Natural killer cell treated with Interleukin-12 subunit alpha and Interleukin-12 subunit beta and Interleukin-15 and Interleukin-18, amount 100 ng/mL, for 72 hours (primary cell): ENCODE measurements around the gene SMU1. TPM values are rescaled to one million over a fixed set of nuclear protein-coding genes. Genes with fewer than 3 reads are reported as not detected.
A peak's percentile ranks its signal among the peaks of the same experiment; 100 is the strongest.
"Not testable (repeated sequence)": the region's sequence is repeated elsewhere in the genome, so short reads cannot be mapped to it uniquely, and the experiment has no call there.

Experiments
- ATAC-seq, 2 donors: fragments of 150-1000 bp; cut with Tn5 transposase in 1 of 2; sonication (Bioruptor Pico), chemical (Tn5 transposase) in 1 of 2; 2 replicates each; pipeline ENCODE4 v1.10.0; 2021
- DNase-seq: peaks from one replicate; pipeline ENCODE4 v3.0.0; 2022; ENCODE audit warnings: low spot score
- H3K27ac Mint-ChIP-seq, 2 donors: 1 replicate in 1 of 2; 2 replicates in 1 of 2; pipeline ENCODE4 v1.8.0; 2022; ENCODE audit warnings: mixed read lengths in 2 of 2, mild to moderate bottlenecking in 1 of 2, moderate library complexity in 1 of 2
- H3K27me3 Mint-ChIP-seq, 2 donors: 1 replicate in 1 of 2; 2 replicates in 1 of 2; pipeline ENCODE4 v1.8.0; 2022; ENCODE audit warnings: mixed read lengths in 2 of 2
- H3K36me3 Mint-ChIP-seq: one replicate; pipeline ENCODE4 v1.8.0; 2022; ENCODE audit warnings: mixed read lengths
- H3K4me1 Mint-ChIP-seq, 2 donors: 1 replicate in 1 of 2; 2 replicates in 1 of 2; pipeline ENCODE4 v1.8.0; 2022; ENCODE audit warnings: low read depth in 2 of 2, mixed read lengths in 2 of 2, mild to moderate bottlenecking in 1 of 2
- H3K4me3 Mint-ChIP-seq: one replicate; pipeline ENCODE4 v1.8.0; 2022; ENCODE audit warnings: mixed read lengths
- H3K9me3 Mint-ChIP-seq: 2 replicates; pipeline ENCODE4 v1.8.0; 2022; ENCODE audit warnings: mixed read lengths
- total RNA-seq, 2 donors: library from RNA; stranded (reverse); gene quantifications; one replicate each; pipeline ENCODE4 v1.2.3, GENCODE V29; 2022

Gene SMU1
- total RNA-seq, 2 donors from 2014 or later: 22.5 to 22.7 TPM

DNA sequence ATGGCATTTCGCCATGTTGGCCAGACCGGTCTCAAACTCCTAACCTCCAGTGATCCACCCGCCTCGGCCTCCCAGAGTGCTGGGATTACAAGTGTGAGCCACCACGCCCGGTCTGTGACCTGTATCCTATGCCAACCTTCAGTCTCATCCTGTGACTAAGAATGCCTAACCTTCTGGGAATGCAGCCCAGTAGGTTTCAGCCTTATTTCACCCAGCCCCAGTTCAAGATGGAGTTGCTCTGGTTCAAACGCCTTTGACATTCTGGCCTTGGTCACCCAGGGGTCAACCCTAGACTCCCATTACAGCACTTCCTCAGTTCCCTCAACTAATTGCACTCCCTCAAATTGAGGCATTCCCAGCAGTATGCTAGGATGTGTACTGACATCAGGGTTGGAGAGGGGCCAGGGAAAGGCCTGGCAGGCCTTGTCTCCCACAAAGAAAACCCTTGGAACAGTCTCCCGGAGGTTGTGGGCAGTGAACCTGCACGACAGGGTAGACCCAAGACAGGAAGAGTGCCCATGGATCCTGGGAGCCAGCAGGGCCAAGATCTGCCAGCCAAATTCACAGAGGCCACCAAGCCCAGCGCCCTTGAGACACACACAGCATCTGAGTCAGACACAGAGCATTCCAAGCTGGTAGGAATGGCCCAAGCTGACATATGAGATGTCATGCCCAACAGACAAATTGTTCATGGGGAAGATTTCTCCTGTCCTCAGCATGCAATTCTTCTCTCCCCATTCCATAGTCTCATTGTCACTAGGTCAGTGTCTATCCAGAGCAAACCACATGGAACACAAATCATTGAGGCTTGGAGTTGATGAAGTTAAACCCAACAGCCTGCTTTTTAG, 24.9 kb upstream of the SMU1 start:
- Mint-ChIP-seq H3K27ac (no peak overlapping the region), H3K4me3 (no peak overlapping the region), H3K36me3 (no peaks in the 10 kb centered on the region), H3K9me3 (no peaks in the 10 kb centered on the region), H3K27me3 (no peaks in the 10 kb centered on the region), H3K4me1 (peaks cover 0 to 11% of the 10 kb centered on the region in 2 donors)
- ATAC-seq (no peak), DNase-seq (no peak)

DNA sequence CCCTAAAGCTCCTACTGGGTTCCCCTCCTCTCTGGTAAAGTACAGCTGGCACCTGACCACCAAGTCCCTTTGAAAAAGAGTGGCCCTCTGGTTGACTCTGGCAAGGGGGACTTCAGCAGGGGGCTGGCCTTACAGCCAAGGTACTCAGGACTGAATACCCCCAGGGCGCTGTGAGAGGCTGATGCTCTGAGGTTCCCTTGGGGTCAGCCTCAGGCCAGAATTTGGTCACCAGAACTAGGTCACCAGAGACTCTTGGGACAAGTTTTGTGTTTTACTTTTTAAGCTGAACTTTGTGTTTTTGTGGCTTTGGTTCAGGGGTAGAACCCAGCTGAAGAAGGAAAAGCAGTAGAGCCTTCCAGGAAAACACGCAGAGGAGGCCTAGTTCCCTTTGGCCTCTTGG, 23.3 kb upstream of the SMU1 start:
- Mint-ChIP-seq H3K4me3 (no peak overlapping the region), H3K27ac (no peak overlapping the region), H3K4me1 (peaks cover 0 to 6% of the 10 kb centered on the region in 2 donors), H3K36me3 (no peaks in the 10 kb centered on the region), H3K9me3 (no peaks in the 10 kb centered on the region), H3K27me3 (no peaks in the 10 kb centered on the region)
- DNase-seq: no peak
- ATAC-seq: no peak

DNA sequence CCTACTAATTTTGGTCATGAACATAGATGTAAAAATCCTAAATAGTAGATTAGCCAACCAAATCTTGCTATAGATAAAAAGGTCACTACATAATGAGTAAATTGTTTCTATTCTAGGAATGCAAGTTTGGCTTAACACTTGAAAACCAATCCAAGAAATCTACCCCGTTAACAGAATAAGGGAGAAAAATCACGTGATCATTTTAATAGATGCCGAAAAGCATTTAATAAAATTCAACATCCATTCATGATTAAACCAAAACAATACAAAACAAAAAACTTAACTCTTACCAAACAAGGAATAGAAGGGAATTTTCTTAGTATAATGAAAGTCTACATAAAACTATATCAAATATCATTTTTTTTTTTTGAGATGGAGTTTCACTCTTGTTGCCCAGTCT, 20.7 kb upstream of the SMU1 start:
- H3K9me3 Mint-ChIP-seq: no peaks in the 10 kb centered on the region
- H3K27ac Mint-ChIP-seq: no peak overlapping the region
- H3K36me3 Mint-ChIP-seq: no peaks in the 10 kb centered on the region
- H3K27me3 Mint-ChIP-seq: no peaks in the 10 kb centered on the region
- ATAC-seq: no peak
- H3K4me3 Mint-ChIP-seq: no peak overlapping the region
- DNase-seq: no peak
- H3K4me1 Mint-ChIP-seq: peaks cover 9 to 11% of the 10 kb centered on the region in 2 donors

DNA sequence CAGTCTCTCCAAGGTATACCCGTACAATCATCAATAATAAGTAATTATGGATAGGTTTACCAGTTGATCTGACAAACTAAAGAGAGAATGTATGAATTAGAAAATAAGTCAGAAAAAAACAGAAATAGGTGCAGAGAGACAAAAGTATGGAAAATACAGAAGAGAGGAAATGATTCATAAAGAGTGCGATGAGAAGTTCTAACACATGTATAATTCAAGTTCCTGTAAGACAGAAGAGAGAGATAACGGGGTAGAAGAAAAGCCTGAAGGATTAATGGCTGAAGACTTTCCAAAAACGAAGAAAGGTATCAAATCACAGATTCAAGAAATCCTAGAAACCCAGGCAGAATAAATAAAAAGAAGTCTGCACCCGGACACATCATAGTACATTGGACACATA, 16.2 kb upstream of the SMU1 start:
- no peaks in the 10 kb centered on the region for H3K9me3 Mint-ChIP-seq
- no peaks in the 10 kb centered on the region for H3K27me3 Mint-ChIP-seq
- DNase-seq (no peak), ATAC-seq (no peak)
- peaks cover 7 to 12% of the 10 kb centered on the region in 2 donors for H3K4me1 Mint-ChIP-seq
- peak overlapping the region in 1 of 2 donors; percentile 61 for H3K27ac Mint-ChIP-seq
- H3K4me3 Mint-ChIP-seq: peak overlapping the region; percentile 46
- no peaks in the 10 kb centered on the region for H3K36me3 Mint-ChIP-seq

DNA sequence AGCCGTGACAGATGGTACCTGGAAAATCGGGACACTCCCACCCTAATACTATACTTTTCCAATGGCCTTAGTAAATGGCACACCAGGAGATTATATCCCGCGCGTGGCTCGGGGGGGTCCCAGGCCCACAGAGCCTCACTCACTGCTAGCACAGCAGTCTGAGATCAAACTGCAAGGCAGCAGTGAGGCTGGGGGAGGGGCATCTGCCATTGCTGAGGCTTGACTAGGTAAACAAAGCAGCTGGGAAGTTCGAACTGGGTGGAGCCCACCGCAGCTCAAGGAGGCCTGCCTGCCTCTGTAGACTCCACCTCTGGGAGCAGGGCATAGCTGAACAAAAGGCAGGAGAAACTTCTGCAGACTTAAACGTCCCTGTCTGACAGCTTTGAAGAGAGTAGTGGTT, 9.2 kb upstream of the SMU1 start:
- ATAC-seq, H3K27ac Mint-ChIP-seq, H3K9me3 Mint-ChIP-seq, H3K36me3 Mint-ChIP-seq, DNase-seq, H3K27me3 Mint-ChIP-seq, H3K4me3 Mint-ChIP-seq: not testable (repeated sequence)
- H3K4me1 Mint-ChIP-seq: peaks cover 10 to 12% of the 10 kb centered on the region in 2 donors

DNA sequence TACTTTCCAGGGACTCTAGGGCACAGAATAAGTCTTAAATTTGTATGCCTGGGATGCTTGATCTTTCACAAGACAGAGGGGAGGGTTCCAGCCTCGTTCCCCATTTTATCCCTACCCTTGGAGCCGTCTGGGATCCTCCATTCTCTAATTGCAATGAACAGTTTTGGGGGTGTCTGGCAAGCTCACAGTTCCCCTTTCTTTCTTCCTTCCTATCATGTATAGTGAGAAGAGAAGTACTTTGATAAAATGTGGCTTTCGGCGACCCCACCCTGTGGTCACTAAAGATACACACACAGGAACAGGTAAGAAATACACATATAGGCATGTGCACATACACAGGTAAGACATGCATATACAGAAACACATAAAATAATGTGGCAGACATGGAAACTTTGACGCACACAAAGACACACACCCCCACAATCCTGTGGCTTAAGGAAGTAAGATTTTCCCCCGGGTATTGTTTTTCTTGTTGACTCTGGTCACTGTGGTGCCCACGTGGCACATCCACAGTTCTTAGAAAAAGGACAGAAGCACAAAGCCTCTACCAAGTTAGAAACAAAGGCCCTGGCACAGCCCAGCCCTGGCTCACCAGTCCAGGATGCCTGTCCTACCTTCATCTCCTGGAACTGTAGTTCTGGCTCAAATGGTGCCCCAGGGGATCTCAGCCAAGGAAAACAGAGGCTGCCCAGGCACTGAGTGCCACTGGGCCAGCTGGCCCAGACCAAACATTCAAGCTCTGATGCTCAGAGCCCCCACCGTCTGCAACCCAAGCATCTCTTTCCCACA, 6.3 kb upstream of the SMU1 start:
- Mint-ChIP-seq H3K27ac (peak overlapping the region; percentile 69 to 71), H3K27me3 (peaks cover 0 to 3% of the 10 kb centered on the region in 2 donors), H3K4me1 (peaks cover 10 to 12% of the 10 kb centered on the region in 2 donors), H3K36me3 (no peaks in the 10 kb centered on the region), H3K9me3 (no peaks in the 10 kb centered on the region), H3K4me3 (peak overlapping the region; percentile 25)
- DNase-seq (no peak), ATAC-seq (no peak)

DNA sequence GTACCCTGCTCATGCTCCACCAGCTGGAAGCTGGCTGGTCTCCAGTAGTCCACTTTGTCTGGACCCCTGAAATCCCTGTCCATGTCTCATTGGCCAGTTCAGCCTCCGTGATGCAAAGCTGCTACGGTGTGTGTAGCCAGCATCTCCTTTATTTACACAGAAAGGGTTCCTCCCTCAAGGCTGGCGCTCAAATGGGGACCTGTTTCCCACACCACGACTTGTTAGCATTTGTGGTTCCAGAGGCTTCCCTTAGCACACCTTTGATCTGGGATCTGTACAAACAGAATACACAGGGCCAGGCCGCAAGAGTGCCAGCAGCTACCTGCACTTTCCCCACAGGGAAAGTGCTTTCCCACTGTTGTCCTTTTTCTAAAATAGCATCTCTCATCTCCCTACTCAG, 5.7 kb upstream of the SMU1 start:
- ATAC-seq: no peak
- peak overlapping the region; percentile 69 to 71 for H3K27ac Mint-ChIP-seq
- DNase-seq: no peak
- H3K4me3 Mint-ChIP-seq: no peak overlapping the region
- no peaks in the 10 kb centered on the region for H3K36me3 Mint-ChIP-seq
- H3K9me3 Mint-ChIP-seq: no peaks in the 10 kb centered on the region
- peaks cover 10 to 15% of the 10 kb centered on the region in 2 donors for H3K4me1 Mint-ChIP-seq
- H3K27me3 Mint-ChIP-seq: peaks cover 0 to 3% of the 10 kb centered on the region in 2 donors

DNA sequence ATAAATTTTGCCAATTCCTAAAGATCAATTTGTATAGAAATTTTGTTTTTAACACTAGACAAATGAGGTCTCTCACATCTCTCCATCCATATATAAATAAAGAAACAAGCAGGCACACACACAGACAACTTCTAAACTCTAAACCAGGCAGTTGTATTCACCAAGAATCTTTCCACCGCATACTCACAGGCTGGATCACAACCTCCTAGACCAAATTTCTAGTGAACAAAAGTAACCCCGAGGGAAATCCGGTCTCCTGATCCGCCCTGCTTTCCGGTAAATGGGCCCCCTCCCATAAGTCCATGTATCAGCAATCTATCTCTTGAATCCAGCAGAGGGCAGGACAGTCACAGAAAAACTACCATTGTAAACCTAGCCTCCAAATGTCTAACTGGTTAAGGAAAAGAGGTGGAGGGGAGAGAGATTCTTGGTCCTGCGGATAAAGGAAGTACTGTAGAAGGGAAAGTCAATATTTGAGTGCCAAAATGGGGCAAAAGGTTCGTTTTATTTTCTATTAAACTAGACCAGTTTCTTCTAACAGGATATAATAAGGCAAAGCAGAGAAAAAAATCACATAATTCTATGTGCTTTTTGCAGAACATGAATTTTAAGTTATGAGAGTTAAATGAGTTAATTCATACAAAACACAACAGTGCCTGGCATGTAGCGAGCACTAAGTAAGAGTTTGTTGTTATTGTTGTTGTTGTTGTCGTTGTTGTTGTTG, 4.8 kb upstream of the SMU1 start:
- Mint-ChIP-seq H3K27ac (no peak overlapping the region), H3K36me3 (no peaks in the 10 kb centered on the region), H3K4me3 (no peak overlapping the region), H3K4me1 (peaks cover 16 to 21% of the 10 kb centered on the region in 2 donors), H3K27me3 (no peaks in the 10 kb centered on the region), H3K9me3 (no peaks in the 10 kb centered on the region)
- DNase-seq: peak; percentile 76
- ATAC-seq: peak; percentile 58 to 59

DNA sequence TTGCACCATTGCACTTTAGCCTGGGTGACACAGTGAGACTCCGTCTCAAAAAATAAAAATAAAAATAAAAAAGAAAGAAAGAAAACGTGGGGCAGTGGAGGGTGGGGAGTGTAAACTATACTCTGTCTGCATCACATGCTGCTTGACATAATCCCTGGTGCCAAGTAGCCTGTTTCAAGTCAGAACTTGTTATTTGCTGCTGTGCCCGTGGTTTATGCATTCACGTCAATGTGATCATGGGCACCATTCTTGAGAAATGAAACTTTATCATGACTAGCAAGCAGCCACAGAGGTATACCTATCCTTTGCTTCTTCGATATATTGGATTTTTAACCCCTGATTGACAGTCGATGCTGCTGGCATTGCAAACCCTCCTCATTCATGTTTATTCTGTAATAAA, 4.1 kb upstream of the SMU1 start:
- Mint-ChIP-seq H3K27me3 (no peaks in the 10 kb centered on the region), H3K9me3 (no peaks in the 10 kb centered on the region), H3K4me3 (no peak overlapping the region), H3K4me1 (peaks cover 21 to 25% of the 10 kb centered on the region in 2 donors), H3K36me3 (no peaks in the 10 kb centered on the region), H3K27ac (no peak overlapping the region)
- ATAC-seq (no peak), DNase-seq (no peak)

DNA sequence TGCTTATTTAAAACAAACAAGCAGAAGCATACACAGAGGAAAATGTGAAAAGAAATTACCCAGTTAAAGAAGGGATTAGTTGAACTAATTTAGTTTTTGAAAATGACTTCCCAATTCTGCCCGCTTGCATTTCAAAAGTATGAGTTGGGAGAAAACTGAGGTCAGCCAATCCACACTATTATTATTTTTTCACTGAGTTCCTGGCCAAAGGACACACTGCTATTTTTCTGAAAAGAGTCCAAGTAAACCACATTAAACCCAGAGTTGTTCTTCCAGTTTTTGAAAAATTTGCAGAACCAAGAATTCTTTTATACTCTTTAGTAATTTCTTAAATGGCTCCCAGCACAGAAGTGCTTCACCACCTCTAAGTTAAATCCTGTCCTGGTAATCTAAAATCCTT, 7.5 kb downstream of the SMU1 start:
- peaks cover 21 to 28% of the 10 kb centered on the region in 2 donors for H3K4me1 Mint-ChIP-seq
- no peak for ATAC-seq
- H3K36me3 Mint-ChIP-seq: peaks cover 35% of the 10 kb centered on the region
- no peak for DNase-seq
- H3K4me3 Mint-ChIP-seq: no peak overlapping the region
- no peak overlapping the region for H3K27ac Mint-ChIP-seq
- H3K9me3 Mint-ChIP-seq: no peaks in the 10 kb centered on the region
- no peaks in the 10 kb centered on the region for H3K27me3 Mint-ChIP-seq

DNA sequence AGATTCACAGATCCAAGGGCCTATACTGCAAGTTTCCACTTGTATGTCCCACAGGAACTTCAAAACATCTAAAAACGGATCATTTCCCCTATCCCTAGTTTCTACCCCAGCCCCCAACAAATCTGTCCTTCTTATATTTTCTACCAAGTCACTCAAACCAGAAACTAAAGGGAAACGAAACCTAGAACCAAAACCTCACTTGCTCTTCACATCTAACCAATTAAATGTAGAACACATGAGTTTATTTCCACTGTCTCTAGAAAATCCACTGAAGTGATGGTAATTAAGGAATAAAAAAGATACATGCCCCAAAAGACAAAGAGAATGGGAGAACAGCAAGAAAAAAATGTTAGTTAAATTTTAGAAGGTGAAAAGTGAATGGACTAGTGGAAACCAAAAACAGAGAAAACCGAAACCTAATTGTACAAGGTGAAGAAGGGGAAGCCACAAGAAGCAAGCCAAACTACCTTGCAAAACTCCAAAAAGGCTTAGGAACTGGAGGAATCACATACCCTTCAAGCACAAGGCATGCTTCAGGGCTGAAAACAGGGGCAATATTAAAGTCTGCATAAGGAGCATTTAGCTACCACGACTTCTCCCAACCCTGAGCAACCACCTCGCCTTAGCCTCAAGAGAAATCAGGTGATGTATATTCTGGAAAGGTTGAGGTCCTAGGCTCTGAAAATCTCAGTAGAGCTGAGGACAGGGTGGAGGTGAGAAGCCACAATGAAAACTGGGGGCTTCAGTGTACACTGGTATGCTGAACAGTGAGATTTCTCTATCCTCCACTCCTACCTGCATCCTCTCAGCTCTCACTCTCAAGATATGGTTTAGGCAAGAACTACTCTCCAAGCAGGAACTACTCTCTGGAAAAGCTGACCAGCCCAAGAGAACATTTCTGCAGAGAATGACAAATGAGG, 11.1 kb downstream of the SMU1 start:
- Mint-ChIP-seq H3K4me3 (no peak overlapping the region), H3K27me3 (no peaks in the 10 kb centered on the region), H3K36me3 (peaks cover 21% of the 10 kb centered on the region), H3K9me3 (no peaks in the 10 kb centered on the region), H3K4me1 (peaks cover 12 to 18% of the 10 kb centered on the region in 2 donors), H3K27ac (no peak overlapping the region)
- ATAC-seq: no peak
- no peak for DNase-seq

DNA sequence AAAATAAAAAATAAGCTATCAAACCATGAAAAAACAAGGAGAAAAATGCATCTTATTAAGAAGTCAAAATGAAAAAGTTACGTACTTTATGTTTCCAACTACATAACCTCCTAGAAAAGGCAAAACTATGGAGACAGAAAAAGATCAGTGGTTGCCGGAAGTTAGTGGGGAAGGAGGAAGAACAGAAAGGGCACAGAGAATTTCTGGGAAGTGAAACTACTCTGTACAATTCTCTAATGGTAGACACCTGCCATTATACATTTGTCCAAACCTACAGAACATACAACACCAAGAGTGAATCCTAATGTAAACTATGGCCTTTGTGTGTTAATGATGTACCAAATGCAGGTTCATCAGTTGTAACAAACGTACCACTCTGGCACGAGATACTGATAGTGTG, 25.3 kb downstream of the SMU1 start:
- H3K9me3 Mint-ChIP-seq: no peaks in the 10 kb centered on the region
- ATAC-seq (no peak), DNase-seq (no peak)
- peaks cover 3 to 8% of the 10 kb centered on the region in 2 donors for H3K4me1 Mint-ChIP-seq
- no peak overlapping the region for H3K27ac Mint-ChIP-seq
- H3K36me3 Mint-ChIP-seq: peaks cover 25% of the 10 kb centered on the region
- H3K4me3 Mint-ChIP-seq: no peak overlapping the region
- no peaks in the 10 kb centered on the region for H3K27me3 Mint-ChIP-seq
